GM18520 (cell line): ENCODE results near the gene FANCC.

ENCODE experiments used
- ATAC-seq: cut with Tn5 transposase; IDR thresholded peaks from one replicate; pipeline ENCODE4 v1.9.1; 2021; ENCODE audit not compliant: unreplicated experiment

FANCC gene, protein sequence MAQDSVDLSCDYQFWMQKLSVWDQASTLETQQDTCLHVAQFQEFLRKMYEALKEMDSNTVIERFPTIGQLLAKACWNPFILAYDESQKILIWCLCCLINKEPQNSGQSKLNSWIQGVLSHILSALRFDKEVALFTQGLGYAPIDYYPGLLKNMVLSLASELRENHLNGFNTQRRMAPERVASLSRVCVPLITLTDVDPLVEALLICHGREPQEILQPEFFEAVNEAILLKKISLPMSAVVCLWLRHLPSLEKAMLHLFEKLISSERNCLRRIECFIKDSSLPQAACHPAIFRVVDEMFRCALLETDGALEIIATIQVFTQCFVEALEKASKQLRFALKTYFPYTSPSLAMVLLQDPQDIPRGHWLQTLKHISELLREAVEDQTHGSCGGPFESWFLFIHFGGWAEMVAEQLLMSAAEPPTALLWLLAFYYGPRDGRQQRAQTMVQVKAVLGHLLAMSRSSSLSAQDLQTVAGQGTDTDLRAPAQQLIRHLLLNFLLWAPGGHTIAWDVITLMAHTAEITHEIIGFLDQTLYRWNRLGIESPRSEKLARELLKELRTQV

DNA sequence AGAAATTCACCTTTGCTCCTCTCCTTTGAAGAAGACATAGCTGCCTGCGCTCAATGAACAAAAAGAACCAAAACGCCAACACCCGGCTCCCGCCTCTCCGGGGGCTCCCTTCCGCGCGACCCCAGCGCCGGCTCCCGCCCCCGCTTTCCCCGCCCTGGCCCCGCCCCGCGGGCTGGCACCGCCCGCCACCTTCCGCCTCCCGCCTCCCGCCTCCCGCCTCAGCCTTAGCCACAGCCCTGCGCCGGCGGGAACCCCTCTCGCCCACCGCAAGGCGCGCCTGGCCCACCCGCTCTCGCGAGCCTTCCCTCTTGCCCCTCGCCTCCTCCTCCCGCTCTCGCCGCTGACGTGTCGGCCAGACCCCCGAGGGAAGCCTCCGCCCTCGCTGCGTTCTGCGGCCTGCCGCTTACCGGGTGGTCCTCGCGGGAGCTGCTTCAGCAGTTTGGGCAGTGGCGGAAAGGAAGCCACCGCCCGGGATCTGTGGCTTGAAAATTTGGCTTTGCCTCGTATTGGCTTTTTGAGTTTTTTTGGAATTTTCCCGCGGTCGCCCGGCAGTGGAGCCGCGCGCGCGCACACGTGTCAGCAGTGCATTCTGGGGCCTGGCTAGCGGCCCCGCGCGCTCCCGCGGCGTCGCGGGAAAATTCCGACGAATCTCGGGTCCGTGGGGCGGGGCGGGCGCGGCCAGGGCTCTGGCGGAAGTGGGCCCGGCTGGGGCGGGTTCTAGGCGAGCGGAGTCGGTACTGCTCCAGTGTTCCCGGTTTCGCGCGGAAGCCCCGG is at the start of gene FANCC:
Gene FANCC (minus strand): TSS at position 591 of the 774 bp plus-strand sequence. CDS start 68,418 bp downstream, outside the sequence.
- peak; percentile 59 for ATAC-seq

DNA sequence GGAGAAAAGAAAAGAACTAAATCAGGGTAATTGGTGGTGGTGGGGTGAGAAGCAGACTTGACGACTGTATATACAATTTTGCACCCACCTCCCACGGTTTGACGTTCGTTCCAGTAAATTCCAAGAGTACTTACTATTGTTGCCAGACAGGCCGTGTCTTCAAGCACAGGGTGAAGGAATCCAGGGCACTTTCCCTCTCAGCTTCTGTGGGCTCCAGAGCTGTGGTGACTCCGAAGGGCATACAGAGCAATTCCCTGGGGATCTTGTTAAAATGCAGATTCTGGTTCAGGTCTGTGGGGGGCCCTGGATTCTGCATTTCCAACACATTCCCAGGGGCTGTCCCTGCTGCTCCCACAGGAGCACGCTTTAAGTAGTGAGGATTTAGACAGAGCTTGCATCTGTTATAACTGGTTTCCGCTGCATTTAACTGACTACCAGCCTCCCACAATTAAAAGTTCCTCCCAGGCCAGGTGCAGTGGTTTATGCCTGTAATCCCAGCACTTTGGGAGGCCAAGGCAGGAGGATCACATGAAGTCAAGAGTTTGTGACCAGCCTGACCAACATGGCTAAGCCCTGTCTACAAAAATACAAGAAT is 49.3 kb upstream of the FANCC start:
- ATAC-seq, result no peak

DNA sequence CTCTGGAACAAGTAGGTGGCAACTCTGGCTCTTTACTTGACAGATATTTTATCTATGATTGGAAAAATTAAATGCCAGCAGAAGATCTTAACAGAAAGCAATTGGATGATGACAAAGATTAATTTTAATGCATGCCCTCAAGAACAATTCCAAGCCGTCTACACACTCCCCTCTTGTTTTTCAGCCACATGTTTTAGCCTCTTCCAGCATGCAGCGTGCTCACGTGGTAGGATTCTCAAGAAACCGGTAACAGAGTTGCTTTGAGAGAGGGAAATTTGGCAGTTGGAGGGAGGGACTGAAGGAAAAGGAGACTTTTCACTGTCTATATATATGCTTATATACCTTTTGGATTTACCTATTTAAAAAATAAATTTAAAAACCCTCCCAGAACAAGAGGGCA is 48.3 kb upstream of the FANCC start:
- no peak for ATAC-seq

GRCh38 chr9:95363051-95363841 is 45.7 kb upstream of the FANCC start:
- ATAC-seq, result no peak

DNA sequence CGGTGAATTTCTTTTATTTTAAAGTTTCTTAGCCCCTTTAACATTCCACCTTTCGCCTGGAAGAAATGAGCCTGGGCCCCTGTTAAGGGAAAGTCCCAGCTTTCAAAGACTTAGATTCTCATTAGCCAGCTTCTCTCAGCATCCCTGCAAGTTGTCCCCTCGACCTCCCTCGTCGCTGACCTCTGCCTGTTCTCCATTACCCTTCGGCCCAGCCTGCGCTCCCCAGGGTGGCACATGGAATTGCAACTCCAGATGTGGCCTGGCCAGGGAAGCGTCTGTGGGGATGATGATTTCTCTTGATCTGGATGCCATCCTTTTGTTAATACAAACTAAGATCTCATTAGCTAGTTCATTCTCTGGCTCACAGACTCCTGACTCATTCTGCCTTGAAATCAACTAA is 43.4 kb upstream of the FANCC start:
- no peak for ATAC-seq

DNA sequence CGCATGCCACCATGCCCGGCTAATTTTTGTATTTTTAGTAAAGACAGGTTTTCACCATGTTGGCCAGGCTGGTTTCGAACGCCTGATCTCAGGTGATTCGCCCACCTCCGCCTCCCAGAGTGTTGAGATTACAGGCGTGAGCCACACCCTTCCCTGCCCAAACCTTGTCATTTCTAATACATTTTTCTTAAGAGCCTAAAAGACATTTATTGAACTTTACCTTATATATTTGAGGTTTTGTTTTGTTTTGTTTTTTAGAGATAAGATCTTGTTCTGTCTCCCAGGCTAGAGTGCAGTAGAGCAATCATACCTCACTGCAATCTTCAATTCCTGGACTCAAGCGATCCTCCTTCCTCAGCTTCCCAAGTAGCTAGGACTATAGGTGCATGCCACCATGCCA is 39.8 kb upstream of the FANCC start:
- ATAC-seq, result no peak

- no peak for ATAC-seq
Observed at GRCh38 chr9:95355500-95355899, 38.0 kb upstream of the FANCC start.

- ATAC-seq, result no peak
Observed at GRCh38 chr9:95351051-95351450, 33.5 kb upstream of the FANCC start.

GRCh38 chr9:95350266-95350665 is 32.8 kb upstream of the FANCC start:
- ATAC-seq, result no peak

DNA sequence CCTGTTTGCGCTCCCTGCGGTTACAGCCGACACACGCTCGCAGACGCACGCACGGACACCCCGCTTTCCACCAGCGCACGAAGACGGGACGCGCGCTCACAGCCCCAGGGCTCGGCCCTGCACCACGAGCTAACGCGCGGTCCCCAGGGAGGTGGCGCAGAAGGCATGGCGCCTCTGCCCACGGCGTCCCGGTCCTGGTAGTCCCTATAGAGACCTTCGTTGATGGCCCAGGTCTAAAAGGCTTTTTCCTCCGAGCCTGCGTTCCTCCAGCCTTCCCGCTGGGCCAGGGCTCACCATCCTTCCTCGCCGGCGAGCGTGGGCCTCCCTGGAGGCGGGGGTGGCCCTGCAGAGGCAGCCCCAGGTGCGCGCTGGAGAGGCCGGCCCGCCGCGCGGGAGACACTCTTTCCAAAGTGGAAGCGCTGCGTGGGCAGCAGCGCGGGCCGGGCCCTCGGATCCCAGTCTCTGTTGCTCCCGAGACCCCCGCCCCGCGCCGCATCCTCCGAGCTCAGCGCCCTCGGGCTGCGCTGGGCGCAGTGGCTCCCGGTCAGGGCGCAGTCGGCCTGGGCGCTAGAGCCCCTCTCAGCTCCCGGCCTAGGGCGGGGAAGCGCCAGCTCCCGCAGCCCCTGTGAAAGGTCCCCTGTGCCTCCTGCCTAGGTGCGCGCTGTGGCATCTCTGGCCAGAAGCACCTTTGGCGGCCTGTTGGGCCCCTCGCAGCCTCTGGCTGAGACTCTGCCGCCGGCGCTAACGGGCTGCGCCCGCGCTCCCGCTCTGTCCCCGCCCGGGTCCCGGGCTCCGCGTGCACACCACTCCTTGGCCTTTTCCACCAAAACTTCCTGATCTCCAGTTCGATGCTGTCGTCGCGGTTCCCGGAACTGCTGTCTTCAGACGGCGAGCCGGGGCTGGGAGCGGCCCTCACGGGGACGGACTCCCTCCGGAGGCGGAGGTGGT is 31.9 kb upstream of the FANCC start:
- no peak for ATAC-seq

- ATAC-seq, result no peak
Observed at GRCh38 chr9:95346021-95346420, 28.5 kb upstream of the FANCC start.

DNA sequence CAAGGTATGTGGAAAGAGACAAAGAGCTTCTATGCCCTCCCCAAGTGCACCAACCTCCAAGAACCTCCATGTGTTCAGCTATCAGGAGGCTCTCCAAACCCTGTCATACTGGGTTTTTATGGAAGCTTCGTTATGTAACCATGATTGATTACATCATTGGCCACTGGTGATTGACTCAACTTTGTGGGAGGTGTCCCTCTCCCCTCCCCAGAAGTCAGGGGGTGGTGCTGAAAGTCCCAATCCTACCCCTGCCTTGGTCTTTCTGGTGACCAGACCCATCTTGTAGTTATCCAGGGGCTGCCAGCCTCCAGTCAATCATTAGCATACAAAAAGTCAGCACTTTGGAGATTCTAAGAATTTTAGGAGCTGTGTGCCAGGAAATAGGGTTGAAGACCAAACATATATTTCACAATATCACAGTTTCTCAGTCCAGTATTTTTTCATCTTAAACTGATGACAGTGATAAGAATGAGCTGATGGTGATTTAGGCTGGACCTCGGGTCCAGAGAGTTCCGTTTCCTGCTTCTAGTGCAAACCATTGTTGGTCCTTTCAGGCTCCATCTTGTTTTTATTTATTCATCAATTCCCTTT is 27.3 kb upstream of the FANCC start:
- no peak for ATAC-seq

GRCh38 chr9:95343725-95344287 is 26.3 kb upstream of the FANCC start:
- ATAC-seq, result no peak

- ATAC-seq, result no peak
Observed at GRCh38 chr9:95342571-95342970, 25.1 kb upstream of the FANCC start.

DNA sequence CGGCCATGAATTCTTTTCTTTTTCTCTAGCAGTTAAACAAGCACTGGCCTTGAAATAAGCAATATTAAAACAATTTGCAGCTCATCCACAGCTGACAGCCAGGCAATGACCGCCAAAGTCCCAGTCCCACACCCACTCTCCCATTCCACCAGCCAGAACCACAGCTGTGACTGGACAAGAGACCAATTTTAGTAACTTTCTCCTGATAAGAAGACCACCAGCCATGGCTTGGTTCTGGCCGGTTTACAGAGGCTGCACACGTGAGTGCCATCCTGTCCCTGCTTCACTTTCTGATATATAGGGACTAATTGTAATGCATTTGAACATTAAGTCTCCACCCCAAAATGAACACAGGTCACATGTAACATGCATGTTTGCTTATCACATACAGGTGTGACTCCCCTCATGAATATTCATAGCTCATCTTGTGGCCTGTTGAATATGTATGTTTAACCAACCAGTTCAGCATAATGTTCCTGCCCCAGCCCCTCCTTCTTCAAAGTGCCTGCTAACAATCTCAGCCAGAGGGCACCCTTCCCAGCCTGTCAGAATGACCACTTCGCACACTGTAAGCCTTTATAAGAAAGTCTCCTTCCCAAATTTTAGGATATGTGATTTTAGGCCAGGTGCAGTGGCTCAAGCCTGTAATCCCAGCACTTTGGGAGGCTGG is 23.9 kb upstream of the FANCC start:
- no peak for ATAC-seq

GRCh38 chr9:95338243-95338642 is 20.7 kb upstream of the FANCC start:
- no peak for ATAC-seq

DNA sequence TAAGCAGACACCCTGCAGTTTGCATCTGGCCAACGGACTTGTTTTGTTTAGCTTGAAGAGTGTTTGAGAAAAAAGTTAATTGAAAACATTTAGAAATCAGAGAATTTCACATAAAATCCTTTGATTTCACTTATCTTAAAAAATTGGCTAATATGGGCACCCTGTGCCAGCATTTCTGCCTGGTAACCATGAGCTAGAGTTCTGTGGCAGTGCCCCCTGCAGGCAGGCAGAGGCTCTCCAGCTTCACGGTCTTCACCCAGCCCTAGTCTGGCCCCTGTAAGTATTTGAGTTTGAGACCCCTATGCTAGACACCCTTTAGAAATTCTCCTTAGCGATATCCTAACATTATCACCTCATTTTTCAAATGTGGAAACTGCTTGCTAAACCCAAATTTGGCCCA is 18.8 kb upstream of the FANCC start:
- ATAC-seq, result no peak

DNA sequence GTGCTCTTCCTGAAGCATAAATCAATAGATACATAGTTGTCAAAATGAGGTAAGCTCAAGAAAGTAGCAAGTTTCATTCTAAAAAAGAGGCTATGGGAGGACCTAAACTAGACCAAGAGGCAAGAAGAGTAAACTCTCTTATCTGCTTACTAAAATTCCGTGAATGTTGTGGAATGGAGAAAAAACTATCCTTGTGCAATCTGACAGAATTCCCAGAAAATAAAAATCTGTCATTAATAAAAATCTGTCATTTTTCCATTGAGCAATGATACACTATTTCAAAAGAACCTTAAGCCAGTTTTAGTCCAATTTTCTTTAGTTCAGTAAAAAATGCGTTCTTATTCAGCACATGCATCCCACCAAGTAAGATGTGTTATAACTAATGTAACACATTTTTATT is 15.9 kb upstream of the FANCC start:
- no peak for ATAC-seq
